Gastrocnemius medialis (tissue), 4 donors: ENCODE data around the gene HS3ST5.

ENCODE experiments used
- CTCF ChIP-seq, 5 experiments: fragments of 450-650 bp in 3 of 5; fragments of 200-600 bp in 2 of 5; sonication (generic) in 2 of 5; IDR thresholded peaks in 4 of 5; conservative IDR thresholded peaks in 1 of 5; 1 replicate in 4 of 5; 2 replicates in 1 of 5; pipeline ENCODE4 v1.5.1; 2016 to 2019; ENCODE audit warnings: antibody characterized with exemption in 5 of 5, mild to moderate bottlenecking in 3 of 5, moderate library complexity in 3 of 5
- POLR2A ChIP-seq, 2 donors: fragments of 450-650 bp; IDR thresholded peaks; one replicate each; pipeline ENCODE4 v1.6.1; 2017; ENCODE audit warnings: antibody characterized with exemption in 2 of 2, mild to moderate bottlenecking in 2 of 2, moderate library complexity in 2 of 2

DNA sequence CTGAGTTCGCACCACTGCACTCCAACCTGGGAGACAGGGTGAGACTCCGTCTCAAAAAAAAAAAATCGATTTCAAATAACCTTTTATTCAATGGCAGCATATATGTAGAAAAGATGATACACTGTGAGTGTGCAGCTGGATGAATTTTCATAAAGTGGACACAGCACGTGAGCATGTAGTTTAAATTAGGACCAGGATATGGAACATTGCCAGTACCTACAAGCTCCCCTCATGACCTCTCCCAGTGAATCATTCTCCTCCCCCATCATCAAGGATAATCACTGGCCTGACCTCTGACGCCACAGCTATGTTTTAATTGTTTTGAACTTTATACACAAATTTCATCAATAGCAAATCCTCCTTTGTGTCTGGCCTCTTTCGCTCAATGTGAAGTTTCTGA lies 318.1 kb downstream of the HS3ST5 start:
- TF ChIP-seq CTCF (IDR thresholded peaks at IDR 0.05 in 4 of 5, conservative IDR thresholded peaks at IDR 0.05 in 1 of 5), result no peak
- no peak for TF ChIP-seq POLR2A (IDR thresholded peaks at IDR 0.05)
